Endothelial cell of umbilical vein (primary cell): ENCODE data around the gene KCNH1. TPM values are rescaled to one million over a fixed set of nuclear protein-coding genes. Genes with fewer than 3 reads are reported as not detected.

ENCODE experiments used
- BruUV-seq: library from RNA; stranded (reverse); fragments of 400-500 nt; replicated peaks from 2 replicates; lab custom pipeline; 2021; lab: Mats Ljungman, UMichigan
- CTCF ChIA-PET: fragments of 300-600, 350-600 bp; sonication (Branson Sonifier 250); formaldehyde crosslinking; loops from one replicate; lab custom pipeline; 2021; ENCODE audit warnings: antibody characterized with exemption, inconsistent platforms; lab: Charles Lee
- POLR2A ChIA-PET: fragments of 300-600, 350-600 bp; sonication (Branson Sonifier 250); formaldehyde crosslinking; loops from one replicate; lab custom pipeline; 2021; ENCODE audit warnings: antibody characterized with exemption, inconsistent platforms; lab: Charles Lee
- DNase-seq: peaks from one replicate; pipeline ENCODE4 v3.0.0-alpha.2; 2011; ENCODE audit warnings: low read depth, low spot score
- FAIRE-seq: peaks from 2 replicates; lab custom pipeline; 2011; peaks lifted over from hg19 to GRCh38; lab: Jason Lieb, UNC
- H2AFZ ChIP-seq: 2 replicates; pipeline ENCODE4 v1.6.0; 2012; ENCODE audit warnings: low read depth, low read length, control low read depth, inconsistent platforms
- H3K27ac ChIP-seq: 2 replicates; pipeline ENCODE4 v1.5.1; 2011; ENCODE audit warnings: low read depth, mild to moderate bottlenecking, control low read depth, low read length, moderate library complexity; ENCODE audit not compliant: insufficient read depth
- H3K27me3 ChIP-seq, 2 experiments: 2 replicates each; pipeline versions ENCODE4 v1.6.0 to v1.6.1; 2011; ENCODE audit warnings: low read length in 2 of 2, mixed read lengths in 1 of 2; ENCODE audit not compliant: control insufficient read depth in 2 of 2, insufficient read depth in 2 of 2
- H3K36me3 ChIP-seq, 2 experiments: 2 replicates in 1 of 2; 3 replicates in 1 of 2; pipeline ENCODE4 v1.5.1; 2011; ENCODE audit warnings: low read length in 2 of 2, mild to moderate bottlenecking in 1 of 2, moderate library complexity in 1 of 2; ENCODE audit not compliant: control insufficient read depth in 2 of 2, insufficient read depth in 2 of 2; ENCODE audit errors: extremely low read depth in 1 of 2
- H3K4me1 ChIP-seq: 3 replicates; pipeline ENCODE4 v1.5.1; 2011; ENCODE audit warnings: mild to moderate bottlenecking, low read length; ENCODE audit not compliant: control insufficient read depth, insufficient read depth; ENCODE audit errors: extremely low read depth
- H3K4me2 ChIP-seq: 2 replicates; pipeline ENCODE4 v1.6.1; 2011; ENCODE audit warnings: low read length, control low read depth, mixed read lengths; ENCODE audit not compliant: insufficient read depth
- H3K4me3 ChIP-seq, 3 experiments: fragments of 200-600 bp in 1 of 3; sonication (generic), shearing (Covaris generic) in 1 of 3; replicated peaks in 1 of 3; 2 replicates each; pipeline ENCODE4 v1.5.1; 2011 to 2016; ENCODE audit warnings: control low read depth in 3 of 3, low read length in 3 of 3, mild to moderate bottlenecking in 2 of 3, inconsistent platforms in 1 of 3, low read depth in 1 of 3, moderate library complexity in 1 of 3; ENCODE audit not compliant: insufficient read depth in 1 of 3
- H3K79me2 ChIP-seq: 2 replicates; pipeline ENCODE4 v1.6.0; 2012; ENCODE audit warnings: low read length, inconsistent platforms; ENCODE audit not compliant: control insufficient read depth, insufficient read depth
- H3K9ac ChIP-seq: replicated peaks from 2 replicates; pipeline ENCODE3; 2011; ENCODE audit warnings: low read length, control low read depth; ENCODE audit not compliant: insufficient read depth; ENCODE audit errors: extremely low read depth
- H3K9me1 ChIP-seq: replicated peaks from 3 replicates; pipeline ENCODE4 v1.6.0; 2011; ENCODE audit warnings: mild to moderate bottlenecking, low read length; ENCODE audit not compliant: control insufficient read depth, insufficient read depth; ENCODE audit errors: extremely low read depth
- H3K9me3 ChIP-seq: replicated peaks from 2 replicates; pipeline ENCODE4 v1.5.1; 2012; ENCODE audit warnings: low read length, inconsistent platforms; ENCODE audit not compliant: control insufficient read depth, insufficient read depth
- H4K20me1 ChIP-seq: replicated peaks from 2 replicates; pipeline ENCODE3; 2011; ENCODE audit warnings: mild to moderate bottlenecking, low read length; ENCODE audit not compliant: control insufficient read depth, insufficient read depth; ENCODE audit errors: extremely low read depth
- CTCF ChIP-seq, 2 donors: IDR thresholded peaks; 1 replicate in 1 of 2; 2 replicates in 1 of 2; pipeline ENCODE4 v1.5.1; 2011; ENCODE audit warnings: low read length in 2 of 2, mild to moderate bottlenecking in 2 of 2, moderate library complexity in 2 of 2, control low read depth in 1 of 2, inconsistent platforms in 1 of 2, low read depth in 1 of 2; ENCODE audit not compliant: insufficient read depth in 1 of 2; ENCODE audit errors: extremely low read depth in 1 of 2
- EZH2 ChIP-seq: IDR thresholded peaks from 2 replicates; pipeline ENCODE4 v1.6.1; 2012; ENCODE audit warnings: borderline replicate concordance, low read depth, mild to moderate bottlenecking, moderate library complexity, low read length, inconsistent platforms; ENCODE audit not compliant: severe bottlenecking
- FOS ChIP-seq: IDR thresholded peaks from 2 replicates; pipeline ENCODE4 v1.6.1; 2011; ENCODE audit warnings: mild to moderate bottlenecking, low read length, moderate library complexity, borderline replicate concordance; ENCODE audit not compliant: insufficient read depth
- GATA2 ChIP-seq: IDR thresholded peaks from 2 replicates; pipeline ENCODE4 v1.7.0; 2011; ENCODE audit warnings: low read depth, mild to moderate bottlenecking, moderate library complexity, mixed read lengths, low read length; ENCODE audit not compliant: insufficient read length, insufficient read depth
- JUN ChIP-seq: IDR thresholded peaks from 2 replicates; pipeline ENCODE4 v1.6.1; 2011; ENCODE audit warnings: borderline replicate concordance, low read depth; ENCODE audit not compliant: insufficient read length, insufficient read depth
- MAX ChIP-seq: IDR thresholded peaks from 2 replicates; pipeline ENCODE4 v1.6.1; 2011; ENCODE audit not compliant: insufficient read depth, insufficient read length
- MYC ChIP-seq: IDR thresholded peaks from one replicate; pipeline ENCODE4 v1.6.1; 2011; ENCODE audit warnings: mild to moderate bottlenecking, low read depth, low read length
- POLR2A ChIP-seq: IDR thresholded peaks from 2 replicates; pipeline ENCODE4 v1.6.1; 2012; ENCODE audit warnings: low read depth, mild to moderate bottlenecking, control low read depth, low read length
- POLR2AphosphoS5 ChIP-seq: IDR thresholded peaks from 2 replicates; pipeline ENCODE4 v1.6.1; 2012; ENCODE audit warnings: low read depth, mild to moderate bottlenecking, control low read depth, low read length, moderate library complexity; ENCODE audit not compliant: insufficient read depth
- dilution Hi-C: fragments of 300-500 bp; cut with MboI; formaldehyde crosslinking; loops from one replicate; pipeline ENCODE4 v1.15.0; 2019; ENCODE audit warnings: low sequenced_read_pairs; ENCODE audit not compliant: extremely low pct_ligation_motif_present
- intact Hi-C: fragments of 100-400 bp; cut with micrococcal nuclease; formaldehyde crosslinking; loops from one replicate; pipeline ENCODE4 v1.10.0; 2022
- polyA plus RNA-seq, 4 experiments: library from polyadenylated mRNA; depleted of rRNA in 3 of 4; stranded (reverse) in 3 of 4; unstranded in 1 of 4; fragments of >200 nt; gene quantifications; 2 replicates each; pipeline versions ENCODE4 v1.2.1 to v1.2.3, GENCODE V29; 2011 to 2012; ENCODE audit warnings: missing spikeins in 1 of 4
- total RNA-seq: library from RNA; stranded (reverse); gene quantifications from 2 replicates; pipeline ENCODE4 v1.2.3, GENCODE V29; 2021

Gene KCNH1
- total and polyA plus RNA-seq, 2 donors (not counting 3 experiments of a cell fraction or from before 2014, with no cell fraction given): not detected

DNA sequence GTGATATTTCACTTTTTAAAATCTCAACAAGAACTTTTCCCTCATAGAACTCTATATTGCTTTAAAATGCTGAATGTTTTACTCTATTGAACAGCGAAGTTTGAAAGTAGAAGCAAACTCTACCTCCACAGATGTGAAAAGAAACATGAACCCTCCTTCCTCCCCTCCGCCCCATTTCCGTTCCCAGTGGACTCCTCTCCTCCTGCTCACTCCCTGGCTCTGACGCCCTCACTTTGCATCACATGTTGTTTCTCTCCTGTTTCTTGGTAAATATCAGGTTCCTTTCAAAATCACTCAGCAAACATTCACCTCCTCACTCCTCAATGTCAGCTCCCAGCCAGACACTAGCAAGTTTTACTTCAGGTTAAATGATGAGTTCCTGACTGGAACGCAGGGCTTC, 34.6 kb downstream of the KCNH1 start:
- no peak for DNase-seq
- no peaks in the 10 kb centered on the region for H3K9me3 ChIP-seq
- intact Hi-C loops: no loop called here
- no peak overlapping the region for H3K4me2 ChIP-seq
- H3K36me3 ChIP-seq: no peaks in the 10 kb centered on the region
- no peak overlapping the region for H3K4me3 ChIP-seq
- H3K9ac ChIP-seq: no peak overlapping the region
- FAIRE-seq: no peak
- no peak for TF ChIP-seq CTCF (IDR thresholded peaks at IDR 0.05; ENCODE audit: extremely low read depth in 1 of 2, insufficient read depth in 1 of 2, low read depth in 1 of 2, low read length in 2 of 2)
- TF ChIP-seq GATA2: no peak
- no peak for TF ChIP-seq MAX
- TF ChIP-seq EZH2: no peak
- no peak for TF ChIP-seq FOS
- TF ChIP-seq POLR2AphosphoS5: no peak
- no peak for TF ChIP-seq JUN
- TF ChIP-seq POLR2A: no peak
- no peak for TF ChIP-seq MYC
- no peaks in the 10 kb centered on the region for H3K79me2 ChIP-seq
- H2AFZ ChIP-seq: no peak overlapping the region
- CTCF ChIA-PET: no interaction called here
- BruUV-seq: no TSS peak
- dilution Hi-C loops: no loop called here
- no peaks in the 10 kb centered on the region for H3K27me3 ChIP-seq
- no peaks in the 10 kb centered on the region for H3K9me1 ChIP-seq
- H4K20me1 ChIP-seq: no peaks in the 10 kb centered on the region
- H3K27ac ChIP-seq: no peak overlapping the region
- no peaks in the 10 kb centered on the region for H3K4me1 ChIP-seq
- POLR2A ChIA-PET: no interaction called here
